ENCODE data around the gene PLCB2. TPM values are rescaled to one million over a fixed set of nuclear protein-coding genes. Genes with fewer than 3 reads are reported as not detected.

The PLCB2 gene
- total and polyA plus RNA-seq, 2 experiments from 2014 or later: 9.5 to 13.8 TPM

GRCh38 chr15:40293006-40293405 is 14.7 kb downstream of the PLCB2 start (continued):
- no peak for TF ChIP-seq ZNF462 (CRISPR knock-in tag; IDR thresholded peaks at IDR 0.05)
- TF ChIP-seq POLR2AphosphoS5 (IDR thresholded peaks at IDR 0.05; ENCODE audit: low read depth): no peak
- TF ChIP-seq NANOG (IDR thresholded peaks at IDR 0.05; ENCODE audit: borderline replicate concordance): no peak
- no peak for TF ChIP-seq ZNF114 (CRISPR knock-in tag; IDR thresholded peaks at IDR 0.05)
- no peak for TF ChIP-seq CREB1 (CRISPR knock-in tag; IDR thresholded peaks at IDR 0.05; ENCODE audit: low read depth)
- no peak for TF ChIP-seq ETS1 (IDR thresholded peaks at IDR 0.05)
- TF ChIP-seq STAT1 (IDR thresholded peaks at IDR 0.05; ENCODE audit: unreplicated experiment): no peak

- Mint-ChIP-seq H3K9me3 (no peaks in the 10 kb centered on the region), H3K27ac (no peak overlapping the region), H3K27me3 (ENCODE audit: insufficient read depth, low read depth, poor library complexity) (peaks cover 45% of the 10 kb centered on the region), H3K4me3 (no peak overlapping the region; the same call in 2 of the 3 replicates), H3K36me3 (ENCODE audit: low read depth) (no peaks in the 10 kb centered on the region), H3K4me1 (peaks cover 31% of the 10 kb centered on the region)
- Histone ChIP-seq H3K4me1 (ENCODE audit: insufficient read depth) (peaks cover 13% of the 10 kb centered on the region; the same call in 1 of the 2 replicates), H3K27ac (ENCODE audit: low read depth) (no peak overlapping the region), H2AFZ (no peak overlapping the region), H3K4me3 (no peak overlapping the region), H3K9me2 (ENCODE audit: insufficient read depth) (no peaks in the 10 kb centered on the region), H3K79me2 (replicated peaks; ENCODE audit: insufficient read depth) (no peaks in the 10 kb centered on the region), H4K20me1 (replicated peaks; ENCODE audit: insufficient read depth) (no peaks in the 10 kb centered on the region), H3F3A (replicated peaks; ENCODE audit: low read depth) (no peaks in the 10 kb centered on the region), H3K36me3 (ENCODE audit: insufficient read depth) (no peaks in the 10 kb centered on the region), H3K27me3 (ENCODE audit: insufficient read depth) (peaks cover 53% of the 10 kb centered on the region), H3K4me2 (no peak overlapping the region; the same call in 1 of the 2 replicates)
- DNase-seq (ENCODE audit: low spot score): no peak
- ATAC-seq: no peak
- TF ChIP-seq JUNB (IDR thresholded peaks at IDR 0.05; ENCODE audit: unreplicated experiment) (no peak), ZNF331 (CRISPR knock-in tag; IDR thresholded peaks at IDR 0.05; ENCODE audit: low read depth) (no peak), ZNF114 (CRISPR knock-in tag; IDR thresholded peaks at IDR 0.05) (no peak), EZH2 (IDR thresholded peaks at IDR 0.05; ENCODE audit: low read depth, unreplicated experiment) (no peak), CREB1 (CRISPR knock-in tag; IDR thresholded peaks at IDR 0.05; ENCODE audit: low read depth) (no peak), REST (IDR thresholded peaks at IDR 0.05; ENCODE audit: unreplicated experiment) (no peak), ETS1 (IDR thresholded peaks at IDR 0.05) (no peak)
Observed at GRCh38 chr15:40292246-40292645, 15.5 kb downstream of the PLCB2 start.

All from GM23338 (cell line).